Naive thymus-derived CD8-positive, alpha-beta T cell (primary cell): ENCODE measurements around the gene TRIM44. TPM values are rescaled to one million over a fixed set of nuclear protein-coding genes. Genes with fewer than 3 reads are reported as not detected.

Experiments
- ATAC-seq, 2 donors: fragments of 150-1000 bp; cut with Tn5 transposase in 1 of 2; sonication (Bioruptor Pico), chemical (Tn5 transposase) in 1 of 2; 1 replicate in 1 of 2; 2 replicates in 1 of 2; pipeline ENCODE4 v1.10.0; 2021; ENCODE audit warnings: mild to moderate bottlenecking in 2 of 2, moderate library complexity in 2 of 2
- POLR2A ChIA-PET: fragments of 350-600 bp; sonication (Branson Sonifier 250); formaldehyde crosslinking; loops from one replicate; lab custom pipeline; 2021; ENCODE audit warnings: antibody characterized with exemption; lab: Charles Lee
- DNase-seq, 10 donors: peaks; one replicate each; pipeline versions ENCODE4 v3.0.0 to v3.0.0-alpha.2; 2020 to 2022
- H3K27ac Mint-ChIP-seq, 10 donors: one replicate each; pipeline ENCODE4 v1.8.0; 2020 to 2022; ENCODE audit warnings: mild to moderate bottlenecking in 10 of 10, mixed read lengths in 10 of 10, moderate library complexity in 4 of 10, inconsistent platforms in 1 of 10
- H3K27me3 Mint-ChIP-seq, 5 donors: one replicate each; pipeline ENCODE4 v1.8.0; 2021 to 2022; ENCODE audit warnings: mixed read lengths in 5 of 5
- H3K36me3 Mint-ChIP-seq, 3 donors: one replicate each; pipeline ENCODE4 v1.8.0; 2020 to 2022; ENCODE audit warnings: mixed read lengths in 3 of 3, mild to moderate bottlenecking in 2 of 3, inconsistent platforms in 1 of 3
- H3K4me1 Mint-ChIP-seq, 4 donors: one replicate each; pipeline ENCODE4 v1.8.0; 2021 to 2022; ENCODE audit warnings: mixed read lengths in 4 of 4
- H3K4me3 Mint-ChIP-seq, 10 donors: one replicate each; pipeline ENCODE4 v1.8.0; 2020 to 2022; ENCODE audit warnings: mild to moderate bottlenecking in 10 of 10, mixed read lengths in 10 of 10, moderate library complexity in 6 of 10, inconsistent platforms in 1 of 10
- H3K9me3 Mint-ChIP-seq, 9 donors: one replicate each; pipeline ENCODE4 v1.8.0; 2020 to 2022; ENCODE audit warnings: mixed read lengths in 9 of 9, mild to moderate bottlenecking in 3 of 9, inconsistent platforms in 1 of 9, moderate library complexity in 1 of 9
- polyA plus RNA-seq, 3 donors: library from polyadenylated mRNA; unstranded; fragments of 300-500 nt; fragmentation: Illumina TruSeq; gene quantifications; one replicate each; pipeline ENCODE4 v1.2.3, GENCODE V29; 2021
- total RNA-seq, 8 experiments: library from RNA in 2 of 8; stranded (reverse) in 2 of 8; gene quantifications; one replicate each; pipeline ENCODE4 v1.2.3 and lab custom pipeline; 2021 to 2026

The TRIM44 gene
- total and polyA plus RNA-seq, 5 experiments from 2014 or later: 49.5 to 73.4 (median 59.4) TPM

DNA sequence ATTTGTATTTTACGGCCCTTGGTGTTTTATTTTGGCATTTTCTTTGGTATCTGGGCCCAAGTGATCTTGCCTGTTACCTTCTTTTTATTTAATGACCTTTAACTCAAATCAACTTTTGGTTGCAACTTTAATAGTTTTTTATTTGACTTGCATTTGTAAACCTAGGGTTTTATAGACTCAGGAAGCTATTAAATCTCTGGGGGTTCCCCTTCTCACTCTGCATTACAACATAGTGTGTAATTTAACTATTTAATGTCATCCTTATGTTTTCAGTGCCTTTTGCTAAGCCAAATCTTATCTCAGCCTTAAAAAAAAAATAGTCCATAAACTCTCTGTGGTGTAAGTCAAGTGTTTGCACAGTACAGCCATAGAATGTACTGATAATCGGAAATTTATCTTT lies 41.0 kb upstream of the TRIM44 start:
- H3K4me3 Mint-ChIP-seq: no peak overlapping the region
- H3K36me3 Mint-ChIP-seq: no peaks in the 10 kb centered on the region
- no peak overlapping the region for H3K27ac Mint-ChIP-seq
- ATAC-seq (no peak), DNase-seq (no peak)
- H3K9me3 Mint-ChIP-seq: no peaks in the 10 kb centered on the region
- H3K27me3 Mint-ChIP-seq: peaks cover 39 to 68% (median 63%) of the 10 kb centered on the region in 5 donors
- H3K4me1 Mint-ChIP-seq: peaks cover 0 to 16% (median 13%) of the 10 kb centered on the region in 4 donors
- POLR2A ChIA-PET: no interaction called here

DNA sequence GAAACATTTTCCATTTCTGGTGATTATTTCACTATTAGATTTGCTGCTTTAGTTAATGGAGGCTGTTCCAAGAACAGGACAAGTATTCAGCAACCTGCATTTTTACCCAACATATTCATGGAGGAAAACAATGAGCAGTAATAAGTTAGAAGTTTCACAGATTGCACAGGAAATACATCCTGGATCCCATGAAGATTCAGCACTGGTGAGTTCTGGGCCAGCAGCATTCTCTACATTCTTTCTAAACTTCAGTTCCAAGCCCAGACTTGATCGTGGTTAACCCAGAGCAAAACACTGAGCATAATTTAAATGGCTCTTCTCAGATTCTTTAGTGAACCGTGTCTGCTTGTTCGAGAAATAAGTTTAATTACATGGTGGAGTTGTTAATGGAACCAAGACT lies 40.5 kb upstream of the TRIM44 start:
- POLR2A ChIA-PET: no interaction called here
- ATAC-seq (no peak), DNase-seq (no peak)
- H3K27me3 Mint-ChIP-seq: peaks cover 37 to 68% (median 63%) of the 10 kb centered on the region in 5 donors
- H3K36me3 Mint-ChIP-seq: no peaks in the 10 kb centered on the region
- H3K4me1 Mint-ChIP-seq: peaks cover 0 to 16% (median 13%) of the 10 kb centered on the region in 4 donors
- no peaks in the 10 kb centered on the region for H3K9me3 Mint-ChIP-seq
- no peak overlapping the region for H3K4me3 Mint-ChIP-seq
- H3K27ac Mint-ChIP-seq: peak overlapping the region in 1 of 10 donors; percentile 18

DNA sequence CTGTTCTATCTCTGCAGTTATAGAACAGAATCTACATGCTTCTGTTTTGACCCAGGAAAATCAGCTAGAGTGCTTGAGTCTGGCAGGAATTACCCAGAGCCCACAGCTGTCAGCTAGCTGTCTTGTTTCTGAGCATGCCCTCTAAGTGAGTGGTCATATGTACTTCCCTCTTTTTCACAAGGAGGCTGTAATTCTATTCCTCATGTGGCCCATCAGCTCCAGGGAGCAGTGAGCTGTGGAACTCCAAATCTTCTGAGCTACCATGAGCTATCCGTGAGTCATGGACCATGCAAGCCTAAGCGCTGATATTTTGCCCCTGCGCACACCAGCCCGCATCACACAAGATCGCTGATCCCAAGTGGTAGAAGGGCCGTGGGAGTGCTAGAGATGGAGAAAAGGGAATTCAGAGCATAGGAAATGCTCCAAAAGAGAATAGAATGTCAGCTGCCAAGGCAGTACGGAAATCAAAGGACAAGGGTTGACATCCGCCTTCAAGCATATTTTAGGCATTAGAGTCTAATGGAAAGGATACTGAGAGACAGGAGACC lies 38.9 kb upstream of the TRIM44 start:
- peaks cover 30 to 69% (median 67%) of the 10 kb centered on the region in 5 donors for H3K27me3 Mint-ChIP-seq
- ATAC-seq: no peak

DNA sequence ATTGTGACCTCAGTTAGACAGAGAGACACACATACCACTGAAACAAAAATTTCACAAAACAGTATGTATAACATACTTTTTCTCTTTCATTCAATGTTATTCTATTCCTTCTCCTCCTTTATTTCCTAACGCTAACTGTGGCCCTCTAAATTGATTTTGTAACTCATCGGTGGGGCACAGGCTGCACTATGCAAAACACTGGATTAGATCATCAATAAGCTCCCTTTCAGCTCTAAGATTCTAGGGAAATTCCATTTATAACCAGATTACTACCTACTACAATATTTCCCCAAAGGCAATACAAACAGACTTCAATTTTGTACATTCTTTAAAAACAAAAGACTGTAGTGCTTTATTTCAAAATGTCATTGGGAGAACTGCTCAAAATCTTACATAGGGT lies 38.3 kb upstream of the TRIM44 start:
- Mint-ChIP-seq H3K27me3 (peaks cover 35 to 74% (median 73%) of the 10 kb centered on the region in 5 donors), H3K36me3 (no peaks in the 10 kb centered on the region)

More for the DNA sequence above, 38.9 kb upstream of the TRIM44 start:
- Mint-ChIP-seq H3K27ac (no peak overlapping the region), H3K4me1 (peaks cover 0 to 9% (median 7%) of the 10 kb centered on the region in 4 donors), H3K4me3 (no peak overlapping the region), H3K36me3 (no peaks in the 10 kb centered on the region), H3K9me3 (no peaks in the 10 kb centered on the region)
- POLR2A ChIA-PET: no interaction called here
- DNase-seq: no peak

DNA sequence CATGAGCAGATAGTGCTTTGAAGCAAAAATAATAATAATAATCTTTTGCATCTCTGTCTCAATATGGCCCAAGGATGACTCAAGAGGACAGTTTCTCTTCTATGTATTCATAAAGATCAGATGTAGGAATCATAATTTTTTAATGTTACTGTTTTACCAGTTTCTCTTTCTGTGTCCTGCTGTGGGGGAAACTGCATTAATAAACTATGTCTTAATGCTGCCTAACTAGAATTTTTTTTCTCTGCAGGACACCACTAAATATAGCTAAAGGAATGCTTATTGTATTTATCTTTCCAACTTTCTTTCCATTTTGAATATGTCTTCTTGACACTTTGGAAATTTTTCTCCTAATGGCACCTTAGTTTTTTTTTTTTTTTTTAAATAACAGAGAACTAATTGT lies 37.8 kb upstream of the TRIM44 start:
- DNase-seq (no peak), ATAC-seq (no peak)
- H3K4me3 Mint-ChIP-seq: no peak overlapping the region
- H3K27me3 Mint-ChIP-seq: peaks cover 35 to 79% (median 73%) of the 10 kb centered on the region in 5 donors
- POLR2A ChIA-PET: no interaction called here
- no peaks in the 10 kb centered on the region for H3K36me3 Mint-ChIP-seq
- no peaks in the 10 kb centered on the region for H3K9me3 Mint-ChIP-seq
- no peak overlapping the region for H3K27ac Mint-ChIP-seq
- peaks cover 0 to 8% (median 4%) of the 10 kb centered on the region in 4 donors for H3K4me1 Mint-ChIP-seq

More for the DNA sequence above, 38.3 kb upstream of the TRIM44 start:
- peaks cover 0 to 9% (median 7%) of the 10 kb centered on the region in 4 donors for H3K4me1 Mint-ChIP-seq
- H3K27ac Mint-ChIP-seq: no peak overlapping the region
- POLR2A ChIA-PET: no interaction called here
- no peak overlapping the region for H3K4me3 Mint-ChIP-seq
- no peaks in the 10 kb centered on the region for H3K9me3 Mint-ChIP-seq
- ATAC-seq: no peak
- no peak for DNase-seq

DNA sequence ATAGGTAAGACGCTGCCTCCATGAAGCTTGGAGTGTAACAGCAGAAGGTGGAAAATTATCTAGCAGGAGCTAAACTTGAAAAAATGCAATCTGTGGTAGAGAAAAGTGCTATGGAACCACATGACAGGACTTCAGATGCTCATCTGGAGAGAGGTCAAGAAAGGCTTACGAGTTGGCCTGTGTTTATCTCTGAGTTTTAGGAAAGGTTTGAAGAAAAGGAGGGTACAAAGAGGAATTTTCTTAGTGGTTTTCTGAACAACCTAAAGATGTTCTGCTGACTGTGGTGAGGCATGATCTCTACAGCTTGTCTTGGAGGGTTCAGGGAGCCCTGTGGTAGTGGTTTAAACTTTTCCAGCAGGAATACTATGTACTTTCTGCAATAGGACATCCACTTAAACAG lies 36.1 kb upstream of the TRIM44 start:
- Mint-ChIP-seq H3K4me3 (no peak overlapping the region), H3K4me1 (no peaks in the 10 kb centered on the region), H3K36me3 (no peaks in the 10 kb centered on the region), H3K9me3 (no peaks in the 10 kb centered on the region), H3K27me3 (peaks cover 33 to 85% (median 69%) of the 10 kb centered on the region in 5 donors), H3K27ac (no peak overlapping the region)
- ATAC-seq: no peak
- DNase-seq: no peak
- POLR2A ChIA-PET: no interaction called here

DNA sequence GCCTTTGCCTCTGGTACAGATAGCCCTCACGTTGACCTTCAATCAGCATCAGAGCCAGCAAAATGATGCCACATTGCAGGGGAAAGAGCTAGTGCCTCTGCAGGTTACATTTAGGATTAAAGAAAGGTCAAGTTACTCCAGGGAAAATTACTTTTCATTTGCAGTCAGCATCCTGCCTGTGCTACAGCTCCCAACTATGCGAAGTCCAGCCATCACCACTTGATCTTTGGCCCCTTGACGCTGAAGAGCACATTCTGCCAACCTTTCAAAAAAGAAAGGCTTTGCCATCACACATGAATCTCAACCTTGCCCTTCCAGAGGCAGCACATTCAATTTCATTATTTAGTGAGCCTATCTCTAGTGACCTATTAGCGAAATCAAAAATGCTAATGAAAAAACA lies 33.1 kb upstream of the TRIM44 start:
- no peaks in the 10 kb centered on the region for H3K4me1 Mint-ChIP-seq
- H3K4me3 Mint-ChIP-seq: no peak overlapping the region
- H3K27me3 Mint-ChIP-seq: peaks cover 28 to 72% (median 62%) of the 10 kb centered on the region in 5 donors
- POLR2A ChIA-PET: no interaction called here
- no peaks in the 10 kb centered on the region for H3K36me3 Mint-ChIP-seq
- no peaks in the 10 kb centered on the region for H3K9me3 Mint-ChIP-seq
- DNase-seq (no peak), ATAC-seq (no peak)
- H3K27ac Mint-ChIP-seq: no peak overlapping the region

DNA sequence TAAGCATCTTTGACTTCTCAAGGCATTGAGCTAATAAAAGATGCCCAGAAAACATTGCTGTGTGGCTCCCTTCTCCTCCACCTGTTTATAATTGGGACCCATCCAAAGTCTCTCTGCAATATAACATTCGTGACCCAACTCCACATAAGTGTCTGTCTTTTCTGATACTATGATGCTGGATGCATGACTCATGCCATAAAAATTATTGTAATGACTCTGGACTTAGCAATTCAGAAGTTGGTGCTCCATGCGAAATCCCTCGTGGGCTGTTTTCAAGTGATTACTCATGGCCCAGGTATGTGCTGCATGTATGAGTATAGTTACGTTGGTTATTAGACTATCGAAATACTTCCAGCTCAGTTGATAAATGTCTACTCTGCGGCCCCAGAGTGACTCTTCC lies 32.7 kb upstream of the TRIM44 start:
- Mint-ChIP-seq H3K4me1 (no peaks in the 10 kb centered on the region), H3K36me3 (no peaks in the 10 kb centered on the region), H3K9me3 (no peaks in the 10 kb centered on the region), H3K27me3 (peaks cover 28 to 72% (median 62%) of the 10 kb centered on the region in 5 donors), H3K4me3 (no peak overlapping the region), H3K27ac (no peak overlapping the region)
- DNase-seq: no peak
- POLR2A ChIA-PET: no interaction called here
- ATAC-seq: no peak

DNA sequence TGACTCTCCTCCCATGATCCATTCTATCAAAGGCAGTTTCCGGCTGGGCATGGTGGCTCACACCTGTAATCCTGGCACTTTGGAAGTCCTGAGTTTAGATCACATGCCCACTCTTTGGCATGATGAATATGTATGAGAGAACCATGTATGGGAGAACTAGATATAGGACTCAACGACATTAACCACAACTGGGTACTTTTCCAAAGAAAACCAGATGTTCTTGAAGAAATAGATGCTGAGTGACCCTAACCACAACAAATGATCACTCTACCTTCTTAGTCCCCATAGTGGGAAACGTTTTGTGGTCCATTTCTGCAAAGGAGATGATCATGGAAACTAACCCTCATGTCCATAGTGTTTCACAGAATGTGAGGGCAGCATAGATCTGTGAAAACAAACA lies 30.7 kb upstream of the TRIM44 start:
- DNase-seq (no peak), ATAC-seq (no peak)
- Mint-ChIP-seq H3K36me3 (no peaks in the 10 kb centered on the region), H3K27me3 (peaks cover 27 to 67% (median 59%) of the 10 kb centered on the region in 5 donors), H3K9me3 (no peaks in the 10 kb centered on the region), H3K4me1 (no peaks in the 10 kb centered on the region), H3K4me3 (no peak overlapping the region), H3K27ac (no peak overlapping the region)
- POLR2A ChIA-PET: no interaction called here

DNA sequence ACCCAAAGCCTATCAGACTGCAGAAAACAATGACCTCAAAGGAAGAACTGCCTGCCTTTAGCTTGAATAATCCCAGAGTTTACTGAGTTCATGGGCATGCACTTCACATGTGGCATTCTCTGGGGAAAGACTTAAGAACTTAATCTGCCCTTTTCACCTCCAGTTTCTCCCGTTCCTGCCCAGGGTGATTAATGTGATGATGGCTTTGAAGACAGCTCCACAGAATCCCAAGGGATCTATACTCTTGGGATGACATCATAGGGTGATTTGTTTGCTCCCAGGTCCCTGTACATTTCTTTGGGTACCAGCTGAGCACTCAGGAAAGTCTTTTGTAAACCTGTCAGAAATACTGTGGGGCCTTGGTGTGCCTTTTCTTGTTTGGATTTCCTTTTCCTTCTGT lies 30.3 kb upstream of the TRIM44 start:
- Mint-ChIP-seq H3K36me3 (no peaks in the 10 kb centered on the region), H3K27ac (no peak overlapping the region), H3K9me3 (no peaks in the 10 kb centered on the region), H3K27me3 (peaks cover 27 to 63% (median 56%) of the 10 kb centered on the region in 5 donors), H3K4me3 (no peak overlapping the region), H3K4me1 (no peaks in the 10 kb centered on the region)
- ATAC-seq (no peak), DNase-seq (no peak)
- POLR2A ChIA-PET: no interaction called here

DNA sequence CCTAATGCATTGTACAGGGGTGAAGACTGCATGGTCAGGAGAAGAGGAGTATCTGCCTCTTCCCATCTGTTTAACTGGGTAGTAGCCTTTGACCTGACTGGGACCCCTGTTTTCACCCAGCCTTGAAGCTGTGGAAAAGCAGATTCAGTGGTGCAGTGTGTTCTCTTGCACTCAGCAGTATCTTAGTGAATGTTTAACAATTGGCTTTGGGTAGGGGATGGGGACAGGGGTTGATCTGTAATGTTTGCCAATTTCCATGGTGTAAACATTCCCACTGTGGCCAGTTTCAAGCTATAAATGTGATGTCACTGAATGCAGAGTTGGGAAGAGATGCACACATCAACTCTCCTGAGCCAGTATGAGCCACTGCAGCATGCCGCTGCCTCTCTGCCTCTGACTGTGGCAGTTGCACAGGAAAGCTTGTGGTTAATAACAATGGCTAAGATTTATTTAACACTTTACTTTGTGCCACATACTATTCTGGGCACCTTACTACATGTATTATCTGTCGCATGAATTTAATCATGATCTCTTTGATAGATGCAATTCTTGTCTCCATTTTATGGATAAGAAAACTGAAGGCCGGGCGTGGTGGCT lies 28.6 kb upstream of the TRIM44 start:
- DNase-seq (no peak), ATAC-seq (no peak)
- H3K4me1 Mint-ChIP-seq: no peaks in the 10 kb centered on the region
- no peak overlapping the region for H3K4me3 Mint-ChIP-seq
- H3K27me3 Mint-ChIP-seq: peaks cover 25 to 51% (median 48%) of the 10 kb centered on the region in 5 donors
- no peaks in the 10 kb centered on the region for H3K9me3 Mint-ChIP-seq
- no peak overlapping the region for H3K27ac Mint-ChIP-seq
- no peaks in the 10 kb centered on the region for H3K36me3 Mint-ChIP-seq
- POLR2A ChIA-PET: interaction anchor here (0.7 kb wide), 1 partner anchor 991 kb away, joined by 3 read pairs; no protein-coding TSS in a partner anchor

DNA sequence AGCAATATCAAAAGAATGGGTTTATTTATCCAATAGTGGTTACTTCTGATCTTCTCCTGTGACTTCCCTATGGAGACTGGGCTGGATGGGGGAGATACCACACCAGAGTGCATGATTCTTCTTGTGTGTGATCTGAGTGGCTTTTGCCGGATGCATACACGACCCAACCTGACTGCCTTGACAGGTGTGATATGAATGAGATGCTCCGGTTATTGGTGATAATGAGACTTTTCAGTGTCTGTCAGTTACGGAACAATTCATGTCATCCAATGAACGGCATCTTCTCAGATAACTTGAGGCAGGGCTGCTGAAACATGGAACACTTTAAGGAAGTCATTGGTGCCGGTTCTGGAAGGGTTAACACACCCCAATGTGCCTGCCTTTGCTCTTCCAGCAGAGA lies 26.6 kb upstream of the TRIM44 start:
- ATAC-seq: no peak
- Mint-ChIP-seq H3K27me3 (peaks cover 17 to 36% (median 33%) of the 10 kb centered on the region in 5 donors), H3K9me3 (no peaks in the 10 kb centered on the region), H3K27ac (no peak overlapping the region), H3K4me1 (no peaks in the 10 kb centered on the region), H3K36me3 (no peaks in the 10 kb centered on the region), H3K4me3 (no peak overlapping the region)
- POLR2A ChIA-PET: no interaction called here
- no peak for DNase-seq

DNA sequence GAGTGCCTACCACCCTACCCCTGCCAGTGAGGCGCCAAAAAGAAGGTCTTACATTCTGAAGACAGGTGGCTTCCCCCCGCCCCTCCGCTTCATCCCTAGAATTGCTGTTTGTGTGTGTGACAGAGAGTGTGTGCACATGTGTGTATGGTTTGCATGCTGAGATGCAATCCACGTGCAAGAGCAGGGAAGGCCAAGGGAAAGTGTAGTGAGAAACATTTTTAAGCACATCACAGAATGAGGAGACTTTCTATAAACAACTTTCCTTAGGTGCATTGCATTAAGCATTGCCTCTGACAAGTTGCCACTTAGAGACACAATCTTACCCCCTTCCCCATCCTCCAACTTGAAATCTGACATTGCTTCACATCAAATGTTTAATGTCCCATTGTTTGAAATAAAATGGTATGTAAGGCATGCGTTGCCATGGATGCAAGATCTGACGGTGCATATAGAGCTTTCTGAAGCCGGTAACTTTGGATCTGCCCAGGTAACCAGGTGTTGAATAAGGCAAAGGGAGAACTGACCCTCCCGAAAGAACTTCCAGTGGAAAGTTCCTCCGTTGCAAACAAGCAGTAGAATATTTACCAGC lies 22.9 kb upstream of the TRIM44 start:
- H3K4me1 Mint-ChIP-seq: peaks cover 0 to 3% (median 0%) of the 10 kb centered on the region in 4 donors
- H3K27ac Mint-ChIP-seq: no peak overlapping the region
- peaks cover 8 to 26% (median 17%) of the 10 kb centered on the region in 5 donors for H3K27me3 Mint-ChIP-seq
- POLR2A ChIA-PET: interaction anchor here (1.1 kb wide), 1 partner anchor 9 kb away, joined by 3 read pairs; no protein-coding TSS in a partner anchor
- ATAC-seq (no peak), DNase-seq (no peak)
- H3K36me3 Mint-ChIP-seq: no peaks in the 10 kb centered on the region
- H3K4me3 Mint-ChIP-seq: no peak overlapping the region
- H3K9me3 Mint-ChIP-seq: no peaks in the 10 kb centered on the region
